ENCODE results near the gene PPP4R1.

The PPP4R1 gene

GRCh38 chr18:9522952-9523351 is 91.4 kb downstream of the PPP4R1 start:
- Histone ChIP-seq H4K20me1 (peaks cover 37% of the 10 kb centered on the region), H3K27me3 (no peaks in the 10 kb centered on the region), H3K4me1 (no peaks in the 10 kb centered on the region), H3K36me3 (peaks cover 85% of the 10 kb centered on the region), H3K9me3 (peaks cover 15% of the 10 kb centered on the region), H3K9ac (no peak overlapping the region), H3K4me2 (no peak overlapping the region), H3K27ac (no peak overlapping the region), H3K4me3 (no peak overlapping the region)
- no peak for TF ChIP-seq Cebpa-rat (IDR thresholded peaks at IDR 0.05)

- Histone ChIP-seq H4K20me1 (peaks cover 49% of the 10 kb centered on the region), H3K4me2 (no peak overlapping the region), H3K4me1 (no peaks in the 10 kb centered on the region), H3K9ac (no peak overlapping the region), H3K36me3 (peaks cover 85% of the 10 kb centered on the region), H3K9me3 (peaks cover 4% of the 10 kb centered on the region), H3K27ac (no peak overlapping the region), H3K4me3 (no peak overlapping the region), H3K27me3 (no peaks in the 10 kb centered on the region)
- no peak for TF ChIP-seq Cebpa-rat (IDR thresholded peaks at IDR 0.05)
Measured at GRCh38 chr18:9521770-9522169, 92.6 kb downstream of the PPP4R1 start.

- no peak overlapping the region for H3K9ac ChIP-seq
- peaks cover 80% of the 10 kb centered on the region for H3K36me3 ChIP-seq
- no peak overlapping the region for H3K27ac ChIP-seq
- no peaks in the 10 kb centered on the region for H3K27me3 ChIP-seq
- TF ChIP-seq Cebpa-rat (IDR thresholded peaks at IDR 0.05): no peak
- H4K20me1 ChIP-seq: peaks cover 60% of the 10 kb centered on the region
- H3K4me1 ChIP-seq: no peaks in the 10 kb centered on the region
- no peak overlapping the region for H3K4me3 ChIP-seq
- no peaks in the 10 kb centered on the region for H3K9me3 ChIP-seq
- H3K4me2 ChIP-seq: no peak overlapping the region
Measured at GRCh38 chr18:9520666-9521065, 93.7 kb downstream of the PPP4R1 start.

- H3K36me3 ChIP-seq: peaks cover 81% of the 10 kb centered on the region
- no peaks in the 10 kb centered on the region for H3K9me3 ChIP-seq
- H3K4me1 ChIP-seq: no peaks in the 10 kb centered on the region
- no peak overlapping the region for H3K27ac ChIP-seq
- H3K9ac ChIP-seq: no peak overlapping the region
- H3K4me3 ChIP-seq: no peak overlapping the region
- H4K20me1 ChIP-seq: peaks cover 73% of the 10 kb centered on the region
- no peak overlapping the region for H3K4me2 ChIP-seq
- no peaks in the 10 kb centered on the region for H3K27me3 ChIP-seq
- no peak for TF ChIP-seq Cebpa-rat (IDR thresholded peaks at IDR 0.05)
Measured at GRCh38 chr18:9519399-9519798, 95.0 kb downstream of the PPP4R1 start.

- Histone ChIP-seq H3K27ac (no peak overlapping the region), H3K4me1 (no peaks in the 10 kb centered on the region), H3K27me3 (no peaks in the 10 kb centered on the region), H3K36me3 (peaks cover 81% of the 10 kb centered on the region), H3K9ac (no peak overlapping the region), H4K20me1 (peaks cover 83% of the 10 kb centered on the region), H3K4me2 (no peak overlapping the region), H3K4me3 (no peak overlapping the region), H3K9me3 (no peaks in the 10 kb centered on the region)
- TF ChIP-seq Cebpa-rat (IDR thresholded peaks at IDR 0.05): no peak
Measured at GRCh38 chr18:9517869-9518268, 96.5 kb downstream of the PPP4R1 start.

- Histone ChIP-seq H3K4me2 (no peak overlapping the region), H3K9ac (no peak overlapping the region), H3K4me3 (no peak overlapping the region), H3K27me3 (no peaks in the 10 kb centered on the region), H3K9me3 (no peaks in the 10 kb centered on the region), H3K36me3 (peaks cover 70% of the 10 kb centered on the region), H3K27ac (no peak overlapping the region), H4K20me1 (peaks cover 90% of the 10 kb centered on the region), H3K4me1 (no peaks in the 10 kb centered on the region)
- TF ChIP-seq Cebpa-rat (IDR thresholded peaks at IDR 0.05): no peak
Measured at GRCh38 chr18:9516437-9517064, 97.8 kb downstream of the PPP4R1 start.

GRCh38 chr18:9513971-9514512 is 100.3 kb downstream of the PPP4R1 start:
- H3K4me3 ChIP-seq: no peak overlapping the region
- H3K4me2 ChIP-seq: no peak overlapping the region
- H3K9me3 ChIP-seq: no peaks in the 10 kb centered on the region
- no peak for TF ChIP-seq Cebpa-rat (IDR thresholded peaks at IDR 0.05)
- H3K36me3 ChIP-seq: peaks cover 57% of the 10 kb centered on the region
- H3K4me1 ChIP-seq: no peaks in the 10 kb centered on the region
- peaks cover 97% of the 10 kb centered on the region for H4K20me1 ChIP-seq
- H3K27ac ChIP-seq: no peak overlapping the region
- H3K27me3 ChIP-seq: no peaks in the 10 kb centered on the region
- no peak overlapping the region for H3K9ac ChIP-seq

- H3K27ac ChIP-seq: no peak overlapping the region
- H3K27me3 ChIP-seq: no peaks in the 10 kb centered on the region
- no peak overlapping the region for H3K4me2 ChIP-seq
- no peak for TF ChIP-seq Cebpa-rat (IDR thresholded peaks at IDR 0.05)
- peaks cover 80% of the 10 kb centered on the region for H4K20me1 ChIP-seq
- no peak overlapping the region for H3K4me3 ChIP-seq
- H3K36me3 ChIP-seq: peaks cover 20% of the 10 kb centered on the region
- no peak overlapping the region for H3K9ac ChIP-seq
- peaks cover 25% of the 10 kb centered on the region for H3K9me3 ChIP-seq
- peaks cover 7% of the 10 kb centered on the region; the same call in 1 of the 2 replicates for H3K4me1 ChIP-seq
Measured at GRCh38 chr18:9508446-9509025, 105.8 kb downstream of the PPP4R1 start.

- Histone ChIP-seq H3K27ac (no peak overlapping the region), H3K4me3 (no peak overlapping the region), H4K20me1 (peaks cover 71% of the 10 kb centered on the region), H3K36me3 (peaks cover 20% of the 10 kb centered on the region), H3K9me3 (peaks cover 34% of the 10 kb centered on the region), H3K27me3 (no peaks in the 10 kb centered on the region), H3K4me1 (peaks cover 7% of the 10 kb centered on the region; the same call in 1 of the 2 replicates), H3K4me2 (no peak overlapping the region), H3K9ac (no peak overlapping the region)
- no peak for TF ChIP-seq Cebpa-rat (IDR thresholded peaks at IDR 0.05)
Measured at GRCh38 chr18:9507565-9508088, 106.7 kb downstream of the PPP4R1 start.

Data from BLaER1 (cell line).